ENCODE data around the gene NCKAP5. TPM values are rescaled to one million over a fixed set of nuclear protein-coding genes. Genes with fewer than 3 reads are reported as not detected.

Gene NCKAP5
- total and polyA plus RNA-seq, 9 of the 15 experiments (the other 6 are each of a cell fraction or from before 2014, with no cell fraction given), result not detected

DNA sequence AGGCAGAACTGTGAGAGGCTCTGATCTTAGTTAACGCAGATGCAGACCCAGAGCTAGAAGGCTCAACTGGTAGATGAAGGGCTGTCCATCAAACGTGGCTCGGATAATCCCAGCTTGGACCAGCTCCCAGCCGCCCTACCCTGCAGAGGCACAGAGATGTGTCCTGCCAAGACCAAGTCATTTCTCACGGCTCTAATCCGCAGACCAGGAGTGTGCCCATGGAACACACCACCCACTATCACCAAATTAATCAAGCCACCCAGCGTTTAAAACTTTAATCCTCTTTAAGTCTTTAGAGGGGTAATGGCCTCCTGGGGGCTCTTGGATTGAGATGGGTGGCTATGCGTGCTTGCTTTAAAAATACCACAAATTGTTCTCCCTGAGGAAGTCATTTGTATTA is 915.8 kb downstream of the NCKAP5 start (continued):
- TF ChIP-seq ASH1L (IDR thresholded peaks at IDR 0.05; ENCODE audit: borderline replicate concordance, low read depth, partially characterized antibody) (no peak), HDAC1 (IDR thresholded peaks at IDR 0.05) (no peak), SMARCC2 (IDR thresholded peaks at IDR 0.05; ENCODE audit: low read depth) (no peak)
- TF ChIP-seq, protein P1, sequence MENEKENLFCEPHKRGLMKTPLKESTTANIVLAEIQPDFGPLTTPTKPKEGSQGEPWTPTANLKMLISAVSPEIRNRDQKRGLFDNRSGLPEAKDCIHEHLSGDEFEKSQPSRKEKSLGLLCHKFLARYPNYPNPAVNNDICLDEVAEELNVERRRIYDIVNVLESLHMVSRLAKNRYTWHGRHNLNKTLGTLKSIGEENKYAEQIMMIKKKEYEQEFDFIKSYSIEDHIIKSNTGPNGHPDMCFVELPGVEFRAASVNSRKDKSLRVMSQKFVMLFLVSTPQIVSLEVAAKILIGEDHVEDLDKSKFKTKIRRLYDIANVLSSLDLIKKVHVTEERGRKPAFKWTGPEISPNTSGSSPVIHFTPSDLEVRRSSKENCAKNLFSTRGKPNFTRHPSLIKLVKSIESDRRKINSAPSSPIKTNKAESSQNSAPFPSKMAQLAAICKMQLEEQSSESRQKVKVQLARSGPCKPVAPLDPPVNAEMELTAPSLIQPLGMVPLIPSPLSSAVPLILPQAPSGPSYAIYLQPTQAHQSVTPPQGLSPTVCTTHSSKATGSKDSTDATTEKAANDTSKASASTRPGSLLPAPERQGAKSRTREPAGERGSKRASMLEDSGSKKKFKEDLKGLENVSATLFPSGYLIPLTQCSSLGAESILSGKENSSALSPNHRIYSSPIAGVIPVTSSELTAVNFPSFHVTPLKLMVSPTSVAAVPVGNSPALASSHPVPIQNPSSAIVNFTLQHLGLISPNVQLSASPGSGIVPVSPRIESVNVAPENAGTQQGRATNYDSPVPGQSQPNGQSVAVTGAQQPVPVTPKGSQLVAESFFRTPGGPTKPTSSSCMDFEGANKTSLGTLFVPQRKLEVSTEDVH (IDR thresholded peaks at IDR 0.05; ENCODE audit: low read depth, partially characterized antibody), result no peak

DNA sequence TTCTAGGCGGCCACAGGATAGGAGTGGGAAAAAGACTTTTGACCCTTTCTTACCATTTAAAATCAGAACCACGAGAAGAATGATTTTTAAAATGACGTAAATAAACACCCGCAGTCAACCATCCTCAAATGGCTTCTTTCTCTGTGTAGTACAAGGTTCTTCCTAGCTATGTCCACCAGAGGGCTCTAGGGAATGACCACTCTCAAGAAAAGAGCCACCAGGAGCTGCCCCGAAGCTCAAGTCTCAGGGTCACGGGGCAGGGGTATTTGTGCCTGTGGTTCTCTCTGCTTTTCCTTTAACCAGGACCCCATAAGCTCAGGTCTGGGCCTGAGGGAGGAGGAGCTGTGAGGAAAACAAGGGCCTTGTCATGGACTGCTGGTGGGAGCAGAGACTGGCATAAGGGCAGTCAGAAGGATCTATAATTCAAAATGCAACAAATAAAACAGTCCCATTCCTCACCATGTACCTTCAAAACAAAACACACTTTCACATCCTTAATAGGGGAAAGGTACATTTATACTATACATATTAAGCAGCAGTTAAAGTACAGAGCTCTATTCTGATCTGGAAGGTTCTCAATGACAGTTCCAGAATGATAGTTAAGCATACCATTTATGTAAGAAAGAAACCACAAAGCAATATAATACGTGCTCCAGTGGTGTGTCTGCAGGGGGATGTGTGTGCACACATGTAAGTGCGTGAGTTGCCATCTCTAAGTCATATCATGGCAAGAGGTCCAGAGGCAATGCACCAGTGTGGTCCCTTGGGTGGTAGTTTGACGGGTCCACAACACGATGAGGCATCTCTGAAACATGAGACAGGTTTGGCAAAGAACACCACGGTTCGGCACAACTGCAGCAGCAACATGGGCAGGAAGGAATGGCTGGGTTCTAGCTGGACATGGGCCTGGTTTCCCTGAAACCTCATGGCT is 916.9 kb downstream of the NCKAP5 start:
- H3K4me1 ChIP-seq (replicated peaks in 1 of 2; ENCODE audit: control insufficient read depth in 2 of 2, insufficient read depth in 2 of 2, low read length in 2 of 2), result no peaks in the 10 kb centered on the region
- ChIA-PET POLR2A (interaction anchor here (0.7 to 0.8 kb wide), 2 partner anchors 9 to 13 kb away, joined by 4 read pairs; no protein-coding TSS in a partner anchor), CTCF (ENCODE audit: low intra/inter-chr PET ratio) (no interaction called here)
- H3K9me3 ChIP-seq (replicated peaks; ENCODE audit: control insufficient read depth, insufficient read depth, low read depth, low read length), result no peaks in the 10 kb centered on the region
- DNase-seq (ENCODE audit: extremely low read depth in 1 of 4, low spot score in 3 of 4) (peak; percentile 11 to 31 (median 22)), FAIRE-seq (no peak), ATAC-seq (peak; percentile 78)
- peaks cover 0 to 3% of the 10 kb centered on the region in 2 experiments; a peak in 1 of 5 replicates for H3K27me3 ChIP-seq (ENCODE audit: control insufficient read depth in 2 of 2, insufficient read depth in 2 of 2, low read length in 2 of 2)
- H4K20me1 ChIP-seq (replicated peaks; ENCODE audit: control insufficient read depth, insufficient read depth, low read length), result no peaks in the 10 kb centered on the region
- 2% methylated on average over 12 of the region's 12 CpGs for WGBS (ENCODE audit: insufficient coverage, low coverage, missing lambda C conversion rate)
- no TSS peak for BruUV-seq (replicated peaks)
- in situ Hi-C loops (cut with MboI) (no loop called here), intact Hi-C loops (cut with micrococcal nuclease) (no loop called here)
- no peaks in the 10 kb centered on the region for H3K79me2 ChIP-seq (ENCODE audit: control insufficient read depth, insufficient read depth, low read length)
- H2AFZ ChIP-seq (ENCODE audit: low read depth, low read length), result no peak overlapping the region
- no peak overlapping the region for H3K4me3 ChIP-seq
- H3K36me3 ChIP-seq (ENCODE audit: control insufficient read depth, insufficient read depth, low read length), result no peaks in the 10 kb centered on the region
- no peak overlapping the region for H3K9ac ChIP-seq (ENCODE audit: insufficient read depth in 1 of 2, low read depth in 2 of 2, low read length in 2 of 2)
- H3K9me1 ChIP-seq (ENCODE audit: control insufficient read depth, insufficient read depth, low read length), result no peaks in the 10 kb centered on the region
- no peak overlapping the region for H3K4me2 ChIP-seq (ENCODE audit: insufficient read depth, low read length)
- no peak overlapping the region for H3K27ac ChIP-seq (ENCODE audit: extremely low read depth, low read depth, low read length)
- TF ChIP-seq REST (IDR thresholded peaks at IDR 0.05; ENCODE audit: borderline replicate concordance), result peak; percentile 4; the same call in 1 of the 2 replicates
- no peak for TF ChIP-seq REST (CRISPR knock-in tag; IDR thresholded peaks at IDR 0.05; ENCODE audit: low read depth)
- TF ChIP-seq ZNF79 (CRISPR knock-in tag; IDR thresholded peaks at IDR 0.05; ENCODE audit: low read depth), result no peak

Data from K562 (cell line).